Measurements from ENCODE around the gene SAMM50.

The SAMM50 gene

DNA sequence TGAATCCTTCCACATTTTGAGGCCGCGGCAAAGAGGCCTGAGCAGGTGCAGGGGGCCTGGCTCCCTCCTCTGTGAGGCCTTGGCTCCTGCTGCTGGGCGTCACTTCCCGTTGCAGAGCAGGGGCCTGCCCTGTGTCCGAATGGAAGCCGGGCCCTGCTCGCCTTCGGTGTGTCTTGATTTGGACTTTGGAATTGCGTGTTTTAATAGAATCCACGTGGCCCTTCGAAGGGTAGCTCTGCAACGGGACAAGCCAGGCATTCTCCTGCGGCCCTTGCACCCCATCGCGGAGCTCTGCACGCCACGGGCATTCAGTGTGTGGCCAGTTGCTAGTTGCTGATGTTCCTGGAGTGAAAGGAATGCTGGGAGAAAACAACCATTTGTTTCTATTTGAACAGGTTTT, 25.8 kb downstream of the SAMM50 start:
- no peak for DNase-seq

DNA sequence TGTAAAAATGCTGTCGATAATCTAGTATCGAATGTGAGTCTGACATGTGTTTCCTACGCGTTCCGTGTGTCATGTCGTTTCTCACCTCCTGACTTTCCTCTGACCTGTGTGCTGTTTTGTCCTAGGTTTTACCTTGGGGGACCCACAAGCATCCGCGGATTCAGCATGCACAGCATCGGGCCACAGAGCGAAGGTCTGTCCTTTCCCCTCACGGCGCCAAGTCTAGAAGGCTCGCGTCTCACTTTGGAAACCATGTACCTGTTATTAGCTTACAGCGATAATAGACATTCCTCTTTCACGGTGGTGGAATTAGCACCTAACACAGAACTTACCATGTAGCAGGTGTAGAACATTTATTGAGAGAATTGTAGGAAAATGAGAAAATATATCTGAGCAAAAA, 28.6 kb downstream of the SAMM50 start:
- no peak for DNase-seq

- DNase-seq, result no peak
Measured at GRCh38 chr22:43985532-43985931, 30.3 kb downstream of the SAMM50 start.

DNA sequence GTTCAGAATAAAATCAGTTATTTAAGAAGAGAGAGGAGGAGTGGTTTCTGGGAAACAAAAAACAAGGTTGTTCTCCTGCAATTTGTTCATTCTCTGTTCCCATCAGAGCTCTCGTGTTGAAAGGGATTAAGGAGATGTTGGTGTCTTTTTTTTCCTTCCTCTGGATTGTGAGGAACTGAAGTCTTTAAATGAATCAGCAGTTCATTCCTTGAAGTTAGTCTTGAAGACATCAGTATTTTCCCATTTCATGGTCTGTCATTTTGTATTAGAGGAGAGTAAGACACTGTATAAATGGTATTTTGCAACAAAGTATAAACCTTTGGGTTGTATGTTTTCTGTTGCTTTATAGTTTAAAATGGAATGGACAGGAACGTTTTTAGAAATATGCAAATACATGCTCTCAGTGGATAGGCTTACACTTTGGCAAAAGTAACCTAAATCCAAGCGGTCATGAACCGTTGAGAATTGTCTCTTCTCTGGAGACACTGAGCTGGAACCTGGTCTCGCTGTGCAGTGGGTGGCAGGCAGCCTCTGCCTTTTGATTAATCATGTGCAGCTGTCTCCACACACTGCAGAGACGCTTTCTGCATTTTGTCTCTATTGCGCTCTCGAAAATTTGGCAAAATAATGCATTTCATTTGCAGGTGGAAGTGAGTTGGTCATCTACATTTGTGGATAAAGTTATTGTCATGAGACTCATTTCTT, 33.0 kb downstream of the SAMM50 start:
- no peak for DNase-seq

- no peak for DNase-seq
Measured at GRCh38 chr22:43988960-43989359, 33.7 kb downstream of the SAMM50 start.

GRCh38 chr22:43990044-43990443, 34.8 kb downstream of the SAMM50 start:
- peak; percentile 1 for DNase-seq

DNA sequence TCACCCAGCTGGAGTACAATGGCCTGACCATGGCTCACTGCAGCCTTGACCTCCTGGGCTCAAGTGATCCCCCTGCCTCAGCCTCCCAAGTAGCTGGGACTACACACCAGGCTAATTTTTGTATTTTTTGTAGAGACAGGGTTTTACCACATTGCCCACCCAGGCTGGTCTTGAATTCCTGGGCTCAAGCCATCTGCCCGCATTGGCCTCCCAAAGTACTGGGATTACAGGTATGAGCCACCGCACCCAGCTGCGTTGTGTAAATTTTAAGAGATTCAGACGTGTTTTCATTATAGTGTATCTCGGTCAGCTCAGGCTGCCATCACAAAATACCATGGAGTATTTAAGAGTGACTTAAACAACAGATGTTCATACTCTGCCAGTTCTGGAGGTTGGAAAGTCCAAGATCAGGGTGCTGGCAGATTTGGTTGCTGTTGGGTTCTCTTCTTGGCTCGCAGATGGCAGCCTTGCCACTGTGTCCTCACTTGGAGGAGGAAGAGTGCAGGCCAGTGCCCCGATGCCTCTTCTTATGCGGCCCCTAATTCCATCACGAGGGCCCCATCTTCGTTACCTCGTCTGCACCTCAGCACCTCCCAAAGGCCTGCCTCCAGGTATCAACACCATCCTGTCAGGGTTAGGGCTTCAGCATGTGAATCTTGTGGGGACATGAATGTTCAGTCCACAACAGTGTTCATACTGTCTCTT, 36.2 kb downstream of the SAMM50 start:
- no peak for DNase-seq

- no peak for DNase-seq
Measured at GRCh38 chr22:43992331-43992821, 37.1 kb downstream of the SAMM50 start.

DNA sequence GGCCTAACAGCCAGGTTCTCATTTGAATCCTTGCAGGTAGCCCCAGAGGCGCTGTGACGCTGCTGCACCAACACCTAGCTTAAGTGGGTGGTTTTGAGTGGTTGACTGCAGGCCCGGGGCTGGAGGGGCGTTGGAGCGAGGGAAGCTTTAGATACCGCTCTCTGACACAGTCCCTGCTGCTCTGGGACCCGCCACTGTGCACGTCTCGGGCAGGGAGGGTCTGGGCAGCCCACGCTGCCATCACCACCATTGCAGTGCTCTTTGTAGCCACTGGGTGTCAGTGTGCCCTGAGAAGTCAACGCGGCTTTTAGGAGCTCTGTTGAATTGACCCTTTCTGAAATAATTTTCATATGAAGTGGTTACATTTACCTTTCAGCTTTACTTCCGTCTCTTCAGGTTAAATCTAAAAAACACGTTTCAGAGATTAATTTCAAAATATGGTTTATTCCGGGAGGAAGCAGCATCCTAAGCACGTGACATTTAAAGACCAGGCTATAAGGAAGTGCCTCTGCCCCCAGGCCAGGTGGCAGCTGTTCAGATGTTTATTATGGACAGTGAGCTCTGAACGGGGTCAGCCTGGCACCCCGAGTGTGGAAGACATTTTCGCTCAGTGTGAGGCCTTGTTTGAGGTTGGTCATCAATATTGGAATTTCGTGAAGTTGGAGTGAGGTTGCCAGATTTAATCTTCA, 38.0 kb downstream of the SAMM50 start:
- no peak for DNase-seq

- no peak for DNase-seq
Measured at GRCh38 chr22:43994006-43994405, 38.8 kb downstream of the SAMM50 start.

GRCh38 chr22:43994416-43994815, 39.2 kb downstream of the SAMM50 start:
- DNase-seq, result no peak

DNA sequence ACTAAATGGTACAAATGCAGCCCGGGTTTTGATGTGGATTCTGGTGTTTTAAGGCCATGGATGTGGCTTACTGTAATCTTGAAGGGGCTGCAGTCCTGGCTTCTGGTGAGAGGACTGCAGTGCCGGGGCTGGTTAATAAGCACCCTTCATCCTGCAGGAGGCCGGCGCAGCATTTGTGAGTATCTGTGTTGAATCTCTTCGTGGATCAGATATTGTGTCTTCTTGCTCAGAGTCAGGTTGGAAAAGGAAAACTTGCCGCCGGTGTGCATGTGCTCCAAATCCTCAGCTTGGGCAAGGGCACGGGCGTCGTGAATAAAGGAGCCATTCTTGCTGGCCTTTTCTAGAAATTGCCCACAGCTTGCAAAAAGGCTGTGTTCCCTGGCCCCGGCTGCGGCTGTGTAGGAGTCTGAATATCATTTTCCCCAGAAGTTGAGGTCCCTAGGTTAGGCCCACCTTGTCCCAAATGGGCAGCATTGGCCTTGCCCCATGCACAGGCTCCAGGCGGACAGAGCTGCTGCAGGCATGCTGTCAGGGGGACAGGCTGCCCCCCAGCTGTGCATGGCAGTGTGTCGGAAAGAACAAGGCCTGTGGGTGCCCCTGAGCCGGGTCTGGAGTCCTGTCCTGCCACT, 39.9 kb downstream of the SAMM50 start:
- DNase-seq, result no peak

GRCh38 chr22:43995798-43996169, 40.5 kb downstream of the SAMM50 start:
- no peak for DNase-seq

DNA sequence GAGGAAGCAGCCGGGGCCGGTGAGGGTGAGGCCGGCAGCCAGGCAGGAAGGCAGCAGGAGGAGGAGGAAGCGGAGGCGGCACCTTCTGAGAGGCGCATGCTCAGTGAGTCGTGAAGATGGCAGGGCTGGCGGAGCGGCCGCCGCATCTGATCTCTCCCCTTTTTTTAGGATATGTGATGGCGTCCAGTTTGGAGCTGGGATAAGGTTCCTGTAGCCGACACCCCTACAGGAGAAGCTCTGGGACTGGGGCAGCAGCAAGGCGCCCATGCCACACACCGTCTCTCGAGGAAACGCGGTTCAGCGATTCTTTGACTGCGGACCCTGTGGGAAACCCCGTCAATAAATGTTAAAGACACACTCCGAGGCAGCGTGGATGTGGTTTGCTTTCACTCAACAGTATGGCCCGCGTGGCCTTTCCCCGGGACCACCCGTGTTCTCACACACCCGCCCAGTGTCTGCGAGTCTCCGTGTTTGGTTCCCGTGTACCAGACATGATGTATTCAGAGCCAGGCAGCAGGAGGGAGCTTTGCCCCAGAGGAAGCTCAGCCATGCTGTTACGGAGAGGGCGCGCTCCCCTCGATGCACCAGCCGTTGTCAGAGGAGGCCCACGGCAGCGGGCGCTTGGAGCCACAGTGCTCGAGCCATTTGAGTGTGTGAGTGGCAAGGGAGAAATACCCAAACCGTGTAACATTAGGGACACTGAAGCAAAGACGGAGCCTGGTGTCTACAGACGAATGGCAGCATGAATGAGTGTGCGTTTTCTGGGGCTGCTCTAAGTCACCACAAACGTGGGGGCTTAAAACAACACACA, 41.1 kb downstream of the SAMM50 start:
- no peak for DNase-seq

- no peak for DNase-seq
Measured at GRCh38 chr22:43996981-43997265, 41.7 kb downstream of the SAMM50 start.

DNA sequence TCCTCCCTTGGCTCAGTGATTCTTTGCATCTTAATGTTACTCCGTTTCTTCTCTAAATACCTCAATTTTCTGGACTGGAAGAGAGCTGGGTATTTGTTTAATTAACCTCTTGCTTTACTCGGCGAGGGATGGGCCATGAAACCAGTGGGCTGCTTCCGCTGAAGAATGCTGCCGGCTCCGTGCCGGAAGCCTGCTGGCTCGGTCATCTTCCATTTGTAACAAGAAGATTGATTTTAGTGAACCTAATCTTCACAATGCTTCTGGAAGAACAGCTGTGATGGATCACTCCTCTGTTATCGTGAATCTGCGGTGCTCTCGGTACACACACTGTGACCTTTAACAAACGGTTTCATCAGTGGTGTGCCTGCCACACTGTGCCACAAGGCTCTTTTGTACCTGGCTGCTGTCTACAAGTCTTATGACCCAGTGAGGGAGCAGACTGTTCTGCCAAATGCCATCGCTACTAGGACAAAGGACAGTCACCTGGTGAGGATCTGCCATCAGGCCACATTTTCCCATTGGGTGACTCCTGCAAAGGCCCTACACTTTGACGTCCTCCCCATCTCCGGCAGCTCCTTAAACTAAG, 43.5 kb downstream of the SAMM50 start:
- no peak for DNase-seq

- no peak for DNase-seq
Measured at GRCh38 chr22:43999378-43999777, 44.1 kb downstream of the SAMM50 start.

DNA sequence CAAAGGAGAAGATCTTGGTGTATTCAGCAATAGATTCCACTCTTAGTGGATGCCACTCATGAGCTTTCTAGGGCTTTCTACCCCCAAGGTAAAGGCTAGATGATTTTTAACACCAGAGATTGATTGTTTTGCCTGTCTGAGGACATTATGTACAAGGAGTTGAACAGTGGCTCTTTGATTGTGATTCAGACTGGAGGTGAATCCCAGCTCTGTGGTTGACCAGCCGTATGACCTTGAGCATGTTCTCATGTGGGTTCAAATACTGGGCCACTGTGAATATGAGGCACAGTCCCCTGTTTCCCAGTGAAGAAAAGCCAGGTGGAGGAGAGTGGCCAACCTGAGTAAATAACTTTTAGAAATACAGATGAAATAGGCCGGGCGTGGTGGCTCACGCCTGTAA, 44.9 kb downstream of the SAMM50 start:
- no peak for DNase-seq

DNA sequence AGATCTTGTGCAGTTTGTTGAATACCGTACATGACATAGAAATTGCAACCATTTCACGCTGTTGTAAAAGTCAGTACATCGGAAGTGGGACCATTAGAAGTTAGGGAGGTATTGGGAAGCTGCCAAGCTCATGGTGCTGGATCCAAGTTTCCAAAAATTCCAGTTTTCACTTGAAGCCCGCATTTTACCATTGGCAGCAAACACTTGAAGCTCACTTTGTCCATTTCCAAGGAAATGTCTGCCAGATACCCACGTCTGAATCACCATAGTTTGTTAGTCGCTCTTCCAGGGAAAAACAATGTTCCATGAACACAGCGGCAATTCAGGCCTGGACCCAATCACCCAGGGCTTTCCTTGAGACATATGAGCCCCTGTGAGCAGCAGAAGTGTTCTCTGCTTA, 46.3 kb downstream of the SAMM50 start:
- DNase-seq, result no peak

GRCh38 chr22:44002324-44002723, 47.1 kb downstream of the SAMM50 start:
- no peak for DNase-seq

DNA sequence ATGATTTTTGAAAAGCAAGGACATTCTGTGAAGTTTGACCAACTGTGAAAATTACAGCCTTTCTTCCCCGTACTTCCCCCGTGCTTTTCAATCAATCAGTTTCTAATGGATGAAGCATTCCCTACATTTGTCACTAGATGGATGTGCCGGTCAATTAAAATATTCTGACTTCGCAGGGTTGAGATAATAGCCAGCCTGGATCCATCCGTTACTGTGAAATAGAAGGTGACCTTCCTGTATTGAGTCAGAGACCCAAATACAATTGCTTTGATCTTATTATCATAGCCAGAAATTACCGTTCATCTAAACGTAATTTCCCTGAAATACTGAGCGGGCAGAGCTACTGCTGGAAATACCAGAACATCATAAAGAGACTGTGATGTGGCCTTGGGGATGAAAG, 47.8 kb downstream of the SAMM50 start:
- no peak for DNase-seq

DNA sequence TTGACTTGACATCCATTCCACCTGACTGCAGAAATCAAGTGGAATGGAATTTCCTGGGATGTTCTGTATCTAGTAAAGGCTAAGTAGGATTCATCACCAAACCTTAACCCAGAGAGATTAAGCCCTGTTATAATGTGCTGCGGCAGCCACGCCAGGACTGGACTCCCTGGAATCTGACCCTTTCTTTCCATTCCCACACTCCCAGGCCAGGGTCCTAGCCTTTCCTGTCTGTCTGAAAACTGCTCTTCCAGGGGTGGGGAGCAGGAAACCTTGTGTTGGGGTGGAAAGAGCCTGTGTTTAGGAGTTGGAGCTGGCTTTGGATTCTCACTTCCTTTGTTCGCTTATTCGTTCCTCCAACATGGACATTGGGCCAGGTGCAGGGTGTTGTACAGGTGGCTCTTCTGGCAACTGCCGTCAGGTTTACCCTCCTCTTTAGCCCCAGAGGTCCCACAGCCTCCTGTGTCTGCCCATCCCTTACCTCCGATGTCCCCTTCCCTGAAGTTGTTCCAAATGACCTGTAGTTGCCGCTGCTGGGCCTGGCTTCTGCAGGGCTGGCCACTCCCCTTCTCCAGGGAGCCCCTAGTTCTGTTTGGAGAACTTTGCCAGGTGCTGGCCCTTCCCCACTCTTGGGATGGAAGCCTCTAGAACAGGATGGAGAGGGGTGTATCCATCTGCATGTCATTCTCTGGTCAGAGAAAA, 48.3 kb downstream of the SAMM50 start:
- no peak for DNase-seq

Measured in NCI-H1417 treated with DMSO at 0.1 percent for 48 hours (cell line).